ENCODE results near the gene CREBBP.

The CREBBP gene

GRCh38 chr16:3822366-3823045, 58.0 kb downstream of the CREBBP start:
- DNase-seq: no peak

- DNase-seq: no peak
These were observed 59.3 kb downstream of the CREBBP start for GRCh38 chr16:3821184-3821583.

- DNase-seq: peak; percentile 88
These were observed 60.5 kb downstream of the CREBBP start for GRCh38 chr16:3819746-3820724.

GRCh38 chr16:3819175-3819527, 61.4 kb downstream of the CREBBP start:
- DNase-seq: no peak

GRCh38 chr16:3816326-3816725, 64.2 kb downstream of the CREBBP start:
- DNase-seq: no peak

GRCh38 chr16:3814755-3815154, 65.8 kb downstream of the CREBBP start:
- DNase-seq: peak; percentile 17

GRCh38 chr16:3812469-3813172, 67.9 kb downstream of the CREBBP start:
- no peak for DNase-seq

- DNase-seq: no peak
These were observed 69.7 kb downstream of the CREBBP start for GRCh38 chr16:3810818-3811217.

GRCh38 chr16:3810198-3810664, 70.3 kb downstream of the CREBBP start:
- no peak for DNase-seq

- no peak for DNase-seq
These were observed 72.0 kb downstream of the CREBBP start for GRCh38 chr16:3808308-3809063.

- no peak for DNase-seq
These were observed 72.9 kb downstream of the CREBBP start for GRCh38 chr16:3807425-3808123.

GRCh38 chr16:3804426-3805016, 76.0 kb downstream of the CREBBP start:
- no peak for DNase-seq

GRCh38 chr16:3800477-3801270, 79.8 kb downstream of the CREBBP start:
- no peak for DNase-seq

- DNase-seq: no peak
These were observed 80.5 kb downstream of the CREBBP start for GRCh38 chr16:3800019-3800418.

- DNase-seq: no peak
These were observed 81.2 kb downstream of the CREBBP start for GRCh38 chr16:3799354-3799753.

- no peak for DNase-seq
These were observed 81.7 kb downstream of the CREBBP start for GRCh38 chr16:3798838-3799237.

- no peak for DNase-seq
These were observed 82.4 kb downstream of the CREBBP start for GRCh38 chr16:3797904-3798811.

- no peak for DNase-seq
These were observed 83.0 kb downstream of the CREBBP start for GRCh38 chr16:3797473-3797872.

- peak; percentile 48 for DNase-seq
These were observed 87.3 kb downstream of the CREBBP start for GRCh38 chr16:3793161-3793576.

All from hematopoietic multipotent progenitor cell treated with erythropoietin and hydrocortisone succinate and interleukin-3 and kit ligand, for 6 days (in vitro differentiated cells).